Measurements from ENCODE around the gene HOXD13.

The HOXD13 gene

DNA sequence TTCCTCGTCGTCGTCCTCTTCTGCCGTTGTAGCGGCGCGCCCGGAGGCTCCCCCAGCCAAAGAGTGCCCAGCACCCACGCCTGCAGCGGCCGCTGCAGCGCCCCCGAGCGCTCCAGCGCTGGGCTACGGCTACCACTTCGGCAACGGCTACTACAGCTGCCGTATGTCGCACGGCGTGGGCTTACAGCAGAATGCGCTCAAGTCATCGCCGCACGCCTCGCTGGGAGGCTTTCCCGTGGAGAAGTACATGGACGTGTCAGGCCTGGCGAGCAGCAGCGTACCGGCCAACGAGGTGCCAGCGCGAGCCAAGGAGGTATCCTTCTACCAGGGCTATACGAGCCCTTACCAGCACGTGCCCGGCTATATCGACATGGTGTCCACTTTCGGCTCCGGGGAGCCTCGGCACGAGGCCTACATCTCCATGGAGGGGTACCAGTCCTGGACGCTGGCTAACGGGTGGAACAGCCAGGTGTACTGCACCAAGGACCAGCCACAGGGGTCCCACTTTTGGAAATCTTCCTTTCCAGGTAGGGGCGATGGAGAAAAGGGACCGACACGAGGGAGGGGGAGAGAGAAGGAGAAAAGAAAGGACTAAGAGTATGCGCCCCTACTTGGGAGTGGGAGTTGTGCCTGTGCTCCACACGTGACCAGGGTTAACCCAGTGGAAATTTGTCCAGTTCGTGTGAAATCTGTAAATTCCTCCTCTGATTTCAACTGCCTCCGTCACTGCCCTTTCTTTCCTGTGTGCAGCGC lies 800 bp downstream of the HOXD13 start:
- no peak for DNase-seq (ENCODE audit: low read depth in 2 of 2)

DNA sequence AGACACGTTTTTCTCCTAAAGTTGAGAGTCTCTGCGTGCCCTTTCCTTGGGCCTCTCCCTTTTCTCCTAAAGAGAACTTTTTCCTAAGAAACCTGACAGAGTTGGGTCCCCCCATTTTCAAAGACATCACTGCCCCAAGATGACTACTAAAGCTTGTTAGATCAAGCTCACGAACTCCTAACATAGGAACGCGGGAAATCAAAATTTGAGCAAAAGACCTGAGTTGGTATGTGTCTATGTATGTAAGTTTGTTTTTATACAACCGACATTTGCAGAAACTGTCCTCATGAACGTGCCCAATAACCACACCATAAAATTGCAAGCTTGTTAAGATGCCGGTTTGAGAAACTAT lies 1.4 kb downstream of the HOXD13 start:
- DNase-seq (ENCODE audit: low read depth in 2 of 2), result no peak

DNA sequence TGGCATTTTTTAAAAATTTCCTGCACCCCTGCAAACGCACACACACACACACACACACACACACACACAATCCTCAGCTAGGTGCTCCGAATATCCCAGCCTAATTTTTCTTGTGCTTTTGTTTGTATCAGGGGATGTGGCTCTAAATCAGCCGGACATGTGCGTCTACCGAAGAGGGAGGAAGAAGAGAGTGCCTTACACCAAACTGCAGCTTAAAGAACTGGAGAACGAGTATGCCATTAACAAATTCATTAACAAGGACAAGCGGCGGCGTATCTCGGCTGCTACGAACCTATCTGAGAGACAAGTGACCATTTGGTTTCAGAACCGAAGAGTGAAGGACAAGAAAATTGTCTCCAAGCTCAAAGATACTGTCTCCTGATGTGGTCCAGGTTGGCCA lies 1.8 kb downstream of the HOXD13 start:
- DNase-seq (ENCODE audit: low read depth in 2 of 2), result no peak

DNA sequence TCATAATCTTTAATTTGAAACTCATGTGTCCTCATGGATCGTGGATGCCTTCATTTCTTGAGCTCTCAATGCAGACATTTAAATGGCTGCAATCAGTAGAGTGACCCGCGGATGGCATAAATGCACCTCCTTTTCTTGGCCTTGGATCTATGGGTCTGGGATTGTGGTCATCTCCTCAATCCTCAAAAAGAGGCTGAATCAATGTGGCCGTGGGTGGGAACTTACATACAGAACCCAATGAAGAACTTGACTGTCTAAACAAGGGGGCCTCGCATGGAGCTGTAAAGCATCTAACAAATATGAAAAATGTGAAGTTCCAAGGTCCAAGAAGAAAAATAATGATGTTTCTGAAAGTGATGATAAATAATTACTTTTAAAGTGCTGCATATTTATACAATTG lies 2.9 kb downstream of the HOXD13 start:
- DNase-seq (ENCODE audit: low read depth in 2 of 2), result no peak

DNA sequence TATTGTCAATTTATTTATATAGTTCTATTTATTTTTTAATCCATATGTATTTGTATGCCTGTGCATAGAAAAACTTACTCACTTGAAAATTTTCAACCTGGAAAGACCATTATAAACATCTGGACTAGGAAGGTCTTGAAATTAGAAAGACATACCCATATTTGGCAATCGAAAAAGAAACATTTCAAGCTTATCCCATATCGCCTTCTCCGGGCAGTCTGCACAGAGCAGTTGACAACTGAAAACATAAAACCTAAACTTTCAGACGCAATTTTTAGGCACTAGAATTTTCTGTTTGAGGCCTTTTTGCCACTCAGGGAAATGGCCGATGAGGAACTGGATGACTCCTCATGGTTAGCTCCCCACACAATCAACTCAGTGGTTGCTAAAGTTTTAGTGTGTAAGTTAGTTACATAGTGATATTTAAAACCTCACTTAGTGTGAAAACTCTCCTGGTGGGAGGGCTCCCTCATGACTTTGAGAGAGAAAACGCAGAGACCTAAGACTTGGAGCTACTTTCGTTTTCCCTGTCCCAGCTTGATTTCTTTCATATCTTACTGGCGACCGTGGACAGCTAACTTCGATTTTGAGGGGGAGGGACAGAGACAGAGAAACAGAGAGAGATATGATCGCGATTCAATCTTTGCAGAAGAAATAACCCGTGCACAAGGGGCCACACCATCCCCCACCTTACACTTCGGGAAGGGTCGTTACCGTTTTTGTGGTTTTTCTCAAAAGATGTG lies 3.9 kb downstream of the HOXD13 start:
- no peak for DNase-seq (ENCODE audit: low read depth in 2 of 2)

DNA sequence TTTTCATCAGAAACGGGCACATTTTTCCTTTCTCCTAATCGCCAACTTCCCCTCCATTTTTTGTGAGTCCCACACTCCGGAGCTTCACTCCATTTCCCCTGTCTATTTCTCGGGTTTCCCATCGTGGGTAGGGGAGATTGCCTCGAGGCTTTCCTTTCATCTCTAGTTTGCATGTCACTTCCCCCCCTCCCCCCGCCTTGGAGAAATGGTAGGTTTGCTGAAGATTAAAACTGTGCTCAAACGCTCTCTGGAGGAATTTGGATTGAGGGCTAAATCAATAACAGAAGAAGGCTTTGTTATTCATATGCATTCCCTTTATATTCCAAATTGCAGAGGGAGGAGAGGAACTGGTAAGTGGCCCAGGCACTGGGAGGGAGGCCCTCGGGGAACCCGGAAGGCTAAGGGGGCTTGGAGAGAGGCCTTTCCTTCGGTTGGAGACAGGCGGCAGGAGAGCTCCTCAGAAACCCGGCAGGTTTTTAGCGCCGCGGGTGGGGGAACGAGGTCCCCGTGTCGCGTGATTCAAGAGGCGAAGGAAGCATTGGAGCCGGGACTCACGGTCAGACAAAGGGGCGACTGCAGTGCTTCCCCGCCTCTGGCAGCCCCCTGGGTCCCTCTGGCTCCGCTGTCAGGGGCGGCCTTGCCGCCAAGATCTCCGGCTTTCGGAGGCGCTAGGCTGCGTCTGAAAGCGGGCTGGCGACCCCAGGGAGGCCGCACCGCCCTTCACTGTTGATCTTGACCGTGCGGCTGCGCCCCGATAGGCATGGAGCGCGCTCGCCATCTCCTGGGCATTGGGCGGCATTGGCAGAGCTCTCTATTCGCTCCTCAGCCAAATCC lies 4.7 kb downstream of the HOXD13 start:
- no peak for DNase-seq (ENCODE audit: low read depth in 2 of 2)

DNA sequence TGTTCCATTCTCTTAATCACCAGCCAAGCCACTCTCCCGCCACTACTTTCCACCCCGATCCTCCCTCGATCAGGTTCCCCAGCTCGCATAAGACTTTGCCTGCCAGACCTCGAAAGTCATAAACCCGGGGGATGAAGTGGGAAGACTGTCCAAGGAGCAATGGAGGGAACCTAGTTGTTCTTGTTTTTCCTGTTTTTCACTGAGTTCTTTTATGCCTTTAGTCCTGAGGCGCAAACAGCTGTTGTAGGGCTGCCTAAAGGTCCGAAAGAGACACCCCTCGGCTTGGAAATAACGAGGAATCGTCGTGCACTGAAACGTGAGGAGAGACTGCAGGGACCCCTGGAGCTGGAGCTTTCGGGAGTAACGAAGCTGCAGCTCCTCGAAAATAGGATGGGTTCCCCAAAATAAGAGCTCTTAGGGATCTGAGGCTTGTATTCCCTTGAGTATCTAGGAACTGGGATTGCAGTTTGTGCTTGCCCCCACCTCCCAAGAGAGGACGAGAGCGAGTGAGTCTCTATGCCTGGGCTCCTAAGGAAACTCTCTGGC lies 5.4 kb downstream of the HOXD13 start:
- DNase-seq (ENCODE audit: low read depth in 2 of 2), result no peak

DNA sequence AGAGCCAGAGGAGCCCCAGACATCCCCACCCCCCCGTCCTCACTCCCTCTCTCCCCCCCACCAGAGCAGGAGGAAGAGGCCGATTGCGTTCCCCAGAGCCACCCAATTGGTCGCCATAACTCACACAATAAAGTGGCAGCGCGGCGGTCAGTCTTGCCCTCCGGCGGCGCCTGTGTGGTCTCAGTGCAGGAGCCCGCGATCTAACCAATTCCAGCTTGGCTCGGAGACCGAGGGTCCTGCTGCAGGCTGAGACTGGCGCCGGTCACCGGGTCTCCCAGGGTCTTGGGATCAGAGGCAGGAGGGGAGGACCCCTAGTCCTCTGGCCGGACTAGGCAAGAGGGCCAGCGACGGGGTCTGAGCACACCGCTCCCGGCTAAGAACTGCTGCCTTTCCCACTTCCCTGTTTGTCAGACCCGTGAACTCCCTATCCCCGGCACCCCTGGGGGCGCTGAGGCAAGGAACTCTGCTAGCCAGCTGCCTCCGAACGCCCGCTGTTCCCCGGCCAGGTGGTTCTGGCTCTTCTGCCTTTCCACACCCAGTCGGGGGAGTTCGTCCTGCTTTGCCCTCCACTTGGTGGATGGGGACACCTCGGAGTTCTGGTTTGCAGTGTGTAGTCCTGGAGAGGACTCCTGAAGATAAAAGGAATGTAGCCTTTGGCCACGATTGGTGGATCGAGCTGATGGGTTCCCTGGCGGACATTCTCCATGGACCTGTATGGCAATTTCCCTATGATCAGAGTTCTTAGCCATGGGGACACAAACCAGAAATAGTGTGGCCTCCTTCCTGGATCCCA lies 6.0 kb downstream of the HOXD13 start:
- DNase-seq (ENCODE audit: low read depth in 2 of 2), result no peak

DNA sequence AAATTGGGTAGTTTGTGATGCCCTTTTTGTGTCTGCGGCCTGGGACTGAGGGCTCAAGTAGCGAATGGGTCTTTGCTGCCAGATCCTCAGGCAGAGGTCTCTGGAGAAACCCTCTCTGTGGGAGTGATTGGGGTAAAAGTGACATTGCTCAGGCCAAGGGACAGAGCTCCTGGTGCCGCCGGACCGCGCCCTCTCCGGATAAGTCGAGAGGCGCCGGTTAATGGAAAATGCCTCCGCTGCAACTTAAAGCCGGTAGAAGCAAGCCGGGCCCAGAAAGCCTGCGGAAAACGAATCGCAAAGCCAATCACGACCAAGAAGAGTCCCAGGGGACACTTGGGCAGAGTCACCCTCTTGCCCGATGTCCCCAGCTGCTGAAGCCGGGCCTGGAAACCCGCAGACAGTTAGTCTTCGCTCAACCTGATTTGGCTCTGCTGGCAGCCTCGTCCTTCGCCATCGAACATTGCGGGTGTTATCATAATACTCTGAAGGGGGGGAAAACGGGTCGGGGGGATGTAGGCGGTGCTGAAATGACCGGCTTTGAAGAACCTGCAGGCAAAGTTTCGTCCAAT lies 6.7 kb downstream of the HOXD13 start:
- no peak for DNase-seq (ENCODE audit: low read depth in 2 of 2)

DNA sequence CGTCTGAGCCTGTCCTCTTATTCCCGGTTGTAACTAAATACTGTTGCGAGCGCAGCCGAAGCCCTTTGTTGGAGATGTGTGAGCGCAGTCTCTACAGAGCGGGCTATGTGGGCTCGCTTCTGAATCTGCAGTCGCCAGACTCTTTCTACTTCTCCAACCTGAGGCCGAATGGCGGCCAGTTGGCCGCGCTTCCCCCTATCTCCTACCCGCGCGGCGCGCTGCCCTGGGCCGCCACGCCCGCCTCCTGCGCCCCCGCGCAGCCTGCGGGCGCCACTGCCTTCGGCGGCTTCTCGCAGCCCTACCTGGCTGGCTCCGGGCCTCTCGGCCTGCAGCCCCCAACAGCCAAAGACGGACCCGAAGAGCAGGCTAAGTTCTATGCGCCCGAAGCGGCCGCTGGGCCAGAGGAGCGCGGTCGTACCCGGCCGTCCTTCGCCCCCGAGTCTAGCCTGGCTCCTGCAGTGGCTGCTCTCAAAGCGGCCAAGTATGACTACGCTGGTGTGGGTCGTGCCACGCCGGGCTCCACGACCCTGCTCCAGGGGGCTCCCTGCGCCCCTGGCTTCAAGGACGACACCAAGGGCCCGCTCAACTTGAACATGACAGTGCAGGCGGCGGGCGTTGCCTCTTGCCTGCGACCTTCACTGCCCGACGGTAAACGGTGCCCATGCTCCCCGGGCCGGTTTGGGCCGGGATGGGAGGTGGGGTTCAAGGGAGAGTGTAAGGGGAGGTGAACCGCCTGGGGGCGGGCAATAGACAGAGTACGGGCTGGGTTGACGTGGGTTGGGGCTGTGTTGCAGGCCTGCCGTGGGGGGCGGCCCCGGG lies 7.4 kb downstream of the HOXD13 start, which contains the start of gene HOXD12:
TSS of gene HOXD12 (plus strand) at position 68 of the 819 bp plus-strand sequence. CDS start at position 75, 7 bp downstream.
- DNase-seq (ENCODE audit: low read depth in 2 of 2), result no peak

DNA sequence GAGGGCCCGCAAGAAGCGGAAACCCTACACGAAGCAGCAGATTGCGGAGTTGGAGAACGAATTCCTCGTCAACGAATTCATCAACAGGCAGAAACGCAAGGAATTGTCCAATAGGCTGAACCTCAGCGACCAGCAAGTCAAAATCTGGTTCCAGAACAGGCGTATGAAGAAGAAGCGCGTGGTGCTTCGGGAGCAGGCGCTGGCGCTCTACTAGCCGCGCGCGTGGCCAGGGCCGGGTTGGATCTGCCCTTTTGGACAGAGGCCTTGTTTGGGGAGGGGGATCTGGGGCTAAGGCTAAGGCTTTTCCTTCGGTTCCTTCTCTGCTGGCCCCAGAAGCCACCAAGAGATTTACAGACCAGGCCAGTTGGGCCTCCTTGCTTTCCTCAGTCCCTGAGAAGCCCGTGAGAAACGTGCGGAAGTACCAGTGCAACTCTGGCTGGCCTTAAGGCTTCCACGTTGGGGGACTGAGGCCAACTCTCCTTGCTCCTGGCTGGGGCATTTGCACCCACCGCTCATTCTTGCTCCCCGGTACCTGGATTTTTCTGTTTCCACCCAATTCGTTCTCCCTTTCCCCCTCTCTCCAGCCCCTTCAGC lies 8.1 kb downstream of the HOXD13 start:
- no peak for DNase-seq (ENCODE audit: low read depth in 2 of 2)

DNA sequence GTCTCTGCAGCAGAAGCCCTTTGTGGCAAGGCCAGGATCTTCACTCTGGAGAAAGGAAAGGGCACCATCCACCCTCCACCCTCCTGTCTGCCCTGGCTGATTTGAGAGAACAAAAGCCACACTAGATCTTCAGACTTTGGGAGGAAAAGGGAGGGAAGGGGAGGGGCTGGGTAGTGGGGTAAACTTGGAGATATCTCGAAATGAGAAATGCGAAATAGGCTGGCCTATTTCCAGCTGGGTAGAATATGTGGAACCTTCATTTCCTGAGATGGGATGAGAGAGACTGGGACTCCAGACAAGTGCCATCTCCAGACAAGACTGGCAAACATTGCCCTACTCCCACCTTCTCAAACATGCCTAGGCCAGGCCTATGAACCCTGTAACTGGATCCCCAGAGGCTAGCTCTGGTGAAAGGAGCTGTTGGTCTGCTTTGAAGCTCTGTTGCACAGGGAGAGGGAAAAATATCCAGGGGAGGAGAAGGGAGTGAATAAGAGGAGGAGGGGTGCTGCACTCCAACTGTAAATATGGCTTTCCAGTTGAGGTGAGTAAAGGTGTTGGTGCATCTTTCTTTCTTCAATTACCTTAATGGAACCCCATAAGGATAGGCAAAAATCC lies 8.8 kb downstream of the HOXD13 start:
- DNase-seq (ENCODE audit: low read depth in 2 of 2), result no peak

DNA sequence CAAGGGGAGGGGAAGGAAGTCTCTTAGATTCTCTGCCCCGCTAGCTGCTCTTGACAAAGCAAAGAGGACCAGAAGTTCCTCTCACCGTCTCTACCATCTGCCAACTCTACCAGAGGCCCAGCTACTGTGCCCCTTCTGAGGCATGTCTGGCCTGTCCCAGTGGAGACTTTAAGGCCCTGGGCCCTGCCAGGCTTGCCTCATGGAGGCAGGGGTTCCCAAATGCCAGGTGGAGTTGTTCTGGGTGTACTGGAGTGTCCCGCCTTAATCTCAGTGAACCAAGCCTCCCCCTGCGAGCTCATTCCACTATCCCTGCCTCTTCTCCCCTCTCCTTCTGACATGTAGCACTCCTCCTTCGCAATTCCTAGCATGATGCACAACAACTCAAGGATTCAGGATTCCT lies 9.3 kb downstream of the HOXD13 start:
- DNase-seq (ENCODE audit: low read depth in 2 of 2), result no peak

DNA sequence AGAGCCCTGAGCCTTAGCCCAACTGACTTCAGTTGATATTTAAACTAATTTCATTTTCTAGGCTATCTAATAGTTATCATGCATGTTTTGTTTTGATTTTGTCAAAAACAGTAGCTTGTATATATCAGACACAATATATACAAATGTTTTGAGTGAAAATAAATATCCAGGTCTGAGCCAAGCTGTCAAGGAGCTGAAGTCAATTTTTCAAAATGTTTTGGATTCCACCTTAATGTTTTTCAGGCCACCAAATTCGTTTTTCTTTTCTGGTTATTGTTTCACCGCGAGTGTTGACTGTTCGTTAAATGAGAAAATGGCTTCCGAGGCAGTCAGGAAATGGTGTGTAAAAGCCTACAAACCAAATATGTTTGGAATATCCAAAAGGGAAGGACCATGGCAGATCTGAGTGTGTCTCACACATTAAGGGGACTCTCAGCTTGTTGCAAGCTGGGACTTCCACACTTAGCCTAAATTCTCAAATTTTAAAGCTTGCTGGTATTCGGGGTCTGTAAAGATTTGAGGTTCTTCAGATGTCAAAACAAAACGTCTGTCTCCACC lies 9.9 kb downstream of the HOXD13 start:
- no peak for DNase-seq (ENCODE audit: low read depth in 2 of 2)

DNA sequence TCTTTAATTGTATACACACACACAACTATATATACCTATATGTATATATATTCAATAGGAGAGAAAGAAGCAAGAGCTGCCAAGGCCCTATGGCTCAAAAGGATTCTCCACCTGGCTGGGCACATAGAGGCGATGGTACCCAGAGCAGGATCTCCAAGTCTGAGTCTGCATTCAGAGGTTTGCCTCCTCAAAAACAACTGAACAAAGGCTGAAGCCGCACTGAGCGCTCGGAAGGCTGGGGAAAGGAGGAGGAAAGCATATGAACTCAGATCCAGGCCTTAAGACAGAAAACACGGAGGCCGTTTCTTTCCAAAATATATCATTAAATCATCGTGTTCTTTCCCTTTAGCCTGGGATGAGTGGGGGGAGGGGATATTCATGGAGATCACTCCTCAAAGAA lies 10.7 kb downstream of the HOXD13 start:
- no peak for DNase-seq (ENCODE audit: low read depth in 2 of 2)

DNA sequence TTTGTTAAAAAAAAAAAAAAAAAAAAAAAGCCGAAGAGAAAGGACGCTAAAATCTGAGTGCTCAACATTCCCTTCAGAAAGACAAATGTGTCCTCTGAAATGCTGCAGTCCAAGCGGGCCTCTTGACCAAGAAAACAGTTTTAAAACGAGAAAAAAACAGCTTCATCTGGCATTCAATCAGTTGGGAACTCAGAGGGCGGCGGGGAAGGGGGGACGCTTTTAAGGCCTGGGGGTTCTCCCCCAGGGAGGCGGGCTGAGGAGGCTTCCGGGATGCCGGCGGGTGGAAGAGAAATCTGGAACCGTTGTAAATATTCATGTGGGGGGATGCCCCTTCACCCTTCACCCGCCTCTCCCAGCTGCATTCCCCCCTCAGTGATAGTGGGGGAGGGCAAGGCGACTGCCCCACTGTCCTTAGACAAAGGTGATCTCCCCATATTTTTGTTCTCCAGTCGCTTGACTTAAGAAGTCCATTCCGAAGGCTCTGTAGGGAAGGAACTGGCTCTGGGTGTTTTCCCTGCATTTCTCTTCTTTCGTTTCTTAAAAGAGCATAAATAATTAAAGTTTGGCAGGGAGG lies 11.3 kb downstream of the HOXD13 start:
- no peak for DNase-seq (ENCODE audit: low read depth in 2 of 2)

DNA sequence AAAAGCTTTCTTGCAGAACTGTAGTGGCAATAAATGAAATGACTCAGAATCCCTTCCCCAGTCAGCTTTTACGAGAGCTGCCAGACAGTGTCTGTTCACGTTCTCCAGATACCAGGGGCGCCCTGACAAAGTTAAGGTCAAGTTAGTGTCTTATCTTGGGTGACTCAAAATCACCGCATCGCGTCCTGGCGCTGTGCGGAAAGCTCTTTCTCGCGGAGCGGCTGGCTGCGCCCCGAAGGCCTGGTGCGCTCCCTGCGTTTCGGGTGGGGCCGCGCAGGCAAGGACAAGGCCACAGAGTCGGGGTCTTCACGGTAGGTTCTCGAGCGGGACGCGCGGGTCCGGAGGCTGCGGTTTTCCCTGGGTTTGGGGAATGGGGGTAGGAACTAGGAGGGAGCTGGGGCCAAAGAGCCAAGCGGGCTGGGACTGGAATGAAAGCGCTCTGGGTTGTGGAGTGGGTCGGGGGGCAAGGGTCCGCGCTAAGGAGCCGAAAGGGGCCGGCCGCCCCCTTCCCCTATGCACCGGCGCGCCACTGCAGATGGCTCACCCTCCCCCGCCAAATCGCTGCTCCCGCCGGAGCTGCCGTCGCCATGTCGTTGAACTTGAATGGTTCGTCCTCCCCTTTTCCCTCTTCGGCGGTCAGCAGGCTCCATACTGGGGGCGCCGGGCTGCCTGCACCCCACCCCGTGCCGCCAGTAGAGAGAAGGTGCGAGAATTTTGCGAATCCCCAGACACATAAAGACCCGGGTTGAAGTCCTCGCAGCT lies 12.0 kb downstream of the HOXD13 start:
- DNase-seq (ENCODE audit: low read depth in 2 of 2), result no peak

All from fibroblast of skin of left quadriceps (primary cell).